NCI-H446 (cell line): ENCODE data around the gene IWS1.
A peak's percentile ranks its signal among the peaks of the same experiment; 100 is the strongest.
"Not testable (repeated sequence)": the region's sequence is repeated elsewhere in the genome, so short reads cannot be mapped to it uniquely, and the experiment has no call there.

Source experiments
- DNase-seq, 2 experiments: peaks; one replicate each; lab custom pipeline; 2025; lab: John Stamatoyannopoulos, UW

IWS1 gene

GRCh38 chr2:127560931-127561280, 34.6 kb upstream of the IWS1 start:
- DNase-seq = no peak

GRCh38 chr2:127560201-127560930, 34.1 kb upstream of the IWS1 start:
- no peak for DNase-seq

- no peak for DNase-seq
Measured at GRCh38 chr2:127559454-127559853, 33.2 kb upstream of the IWS1 start.

- DNase-seq = no peak
Measured at GRCh38 chr2:127558911-127559310, 32.6 kb upstream of the IWS1 start.

- DNase-seq = no peak
Measured at GRCh38 chr2:127552846-127553245, 26.6 kb upstream of the IWS1 start.

- DNase-seq = no peak
Measured at GRCh38 chr2:127552336-127552735, 26.0 kb upstream of the IWS1 start.

GRCh38 chr2:127551221-127551930, 25.1 kb upstream of the IWS1 start:
- no peak for DNase-seq

- DNase-seq = no peak
Measured at GRCh38 chr2:127546797-127547196, 20.5 kb upstream of the IWS1 start.

- DNase-seq = no peak
Measured at GRCh38 chr2:127545796-127546195, 19.5 kb upstream of the IWS1 start.

GRCh38 chr2:127545189-127545588, 18.9 kb upstream of the IWS1 start:
- DNase-seq = no peak

- DNase-seq = not testable (repeated sequence)
Measured at GRCh38 chr2:127543013-127543501, 16.8 kb upstream of the IWS1 start.

GRCh38 chr2:127542231-127542630, 15.9 kb upstream of the IWS1 start:
- peak in 1 of 2 experiments; percentile 35 for DNase-seq

- peak; percentile 59 to 73 for DNase-seq
Measured at GRCh38 chr2:127541809-127542208, 15.5 kb upstream of the IWS1 start.

GRCh38 chr2:127537644-127538043, 11.4 kb upstream of the IWS1 start:
- DNase-seq = no peak

- DNase-seq = no peak
Measured at GRCh38 chr2:127536707-127537541, 10.6 kb upstream of the IWS1 start.

- no peak for DNase-seq
Measured at GRCh38 chr2:127535918-127536317, 9.6 kb upstream of the IWS1 start.

GRCh38 chr2:127535422-127535901, 9.2 kb upstream of the IWS1 start, which contains the start of gene MYO7B:
Gene MYO7B (plus strand): TSS chr2:127535683. CDS start chr2:127559723, 24,040 bp downstream.
- DNase-seq = no peak

- no peak for DNase-seq
Measured at GRCh38 chr2:127532296-127532695, 6.0 kb upstream of the IWS1 start.

GRCh38 chr2:127531221-127531648, 4.9 kb upstream of the IWS1 start:
- DNase-seq = no peak

GRCh38 chr2:127530245-127531140, 4.2 kb upstream of the IWS1 start:
- no peak for DNase-seq

GRCh38 chr2:127529416-127529815, 3.1 kb upstream of the IWS1 start:
- DNase-seq = not testable (repeated sequence)
